GM19397 (cell line): ENCODE results near the gene COA6.
"Not testable (repeated sequence)": the region's sequence is repeated elsewhere in the genome, so short reads cannot be mapped to it uniquely, and the experiment has no call there.

Experiments used
- ATAC-seq: cut with Tn5 transposase; IDR thresholded peaks from one replicate; pipeline ENCODE4 v1.9.1; 2021; ENCODE audit warnings: mild to moderate bottlenecking, moderate library complexity; ENCODE audit not compliant: unreplicated experiment

COA6 gene, protein sequence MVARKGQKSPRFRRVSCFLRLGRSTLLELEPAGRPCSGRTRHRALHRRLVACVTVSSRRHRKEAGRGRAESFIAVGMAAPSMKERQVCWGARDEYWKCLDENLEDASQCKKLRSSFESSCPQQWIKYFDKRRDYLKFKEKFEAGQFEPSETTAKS

GRCh38 chr1:234373064-234373958 lies at the start of gene COA6:
TSS of gene COA6 (plus strand) at chr1:234373456. CDS start at chr1:234373467, 11 bp downstream.
- peak; percentile 89 for ATAC-seq

- ATAC-seq, result no peak
These were observed 48.4 kb upstream of the COA6 start for GRCh38 chr1:234324821-234325220.

GRCh38 chr1:234325878-234326496 lies 47.3 kb upstream of the COA6 start:
- no peak for ATAC-seq

DNA sequence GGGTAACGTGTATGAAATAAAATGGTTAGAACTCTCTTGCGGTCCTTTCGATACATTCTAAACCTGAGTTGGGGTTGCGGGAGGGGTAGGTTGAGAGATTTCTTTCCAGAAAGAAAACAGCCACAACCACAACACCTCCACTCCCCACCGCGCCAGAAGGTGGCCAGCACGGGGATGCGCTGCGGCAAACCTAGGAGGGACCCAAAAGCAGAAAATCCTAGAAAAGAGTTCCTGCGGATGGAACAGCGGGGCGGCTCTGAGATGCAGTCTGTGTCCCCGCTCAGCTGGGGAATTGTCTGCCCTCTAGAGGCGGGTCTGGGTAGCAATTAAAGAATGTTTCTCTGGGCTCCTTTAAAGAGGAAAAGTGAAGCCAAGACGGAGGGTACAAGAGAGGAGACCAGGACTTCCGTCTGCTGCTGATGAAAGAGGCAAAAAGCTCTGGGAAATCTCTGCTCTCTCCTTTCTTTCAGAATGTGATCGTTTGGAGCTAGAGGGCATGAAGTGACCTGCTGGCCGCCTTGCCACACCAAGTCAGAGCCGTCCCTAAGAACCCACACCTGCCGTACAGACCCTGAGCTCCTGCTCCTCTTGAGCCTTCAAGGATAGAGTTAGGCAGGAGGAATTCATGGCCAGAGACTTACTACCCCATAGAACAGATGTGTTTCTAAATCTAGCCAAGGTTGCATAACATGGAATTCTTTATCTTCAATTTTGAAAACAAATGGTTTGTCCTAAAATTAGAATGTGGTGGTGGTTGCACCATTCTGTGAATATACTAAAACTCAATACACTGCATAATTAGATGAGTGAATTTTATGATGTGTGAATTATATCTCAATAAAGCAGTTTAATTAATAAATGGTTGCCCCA lies 46.5 kb upstream of the COA6 start:
- peak; percentile 70 for ATAC-seq

DNA sequence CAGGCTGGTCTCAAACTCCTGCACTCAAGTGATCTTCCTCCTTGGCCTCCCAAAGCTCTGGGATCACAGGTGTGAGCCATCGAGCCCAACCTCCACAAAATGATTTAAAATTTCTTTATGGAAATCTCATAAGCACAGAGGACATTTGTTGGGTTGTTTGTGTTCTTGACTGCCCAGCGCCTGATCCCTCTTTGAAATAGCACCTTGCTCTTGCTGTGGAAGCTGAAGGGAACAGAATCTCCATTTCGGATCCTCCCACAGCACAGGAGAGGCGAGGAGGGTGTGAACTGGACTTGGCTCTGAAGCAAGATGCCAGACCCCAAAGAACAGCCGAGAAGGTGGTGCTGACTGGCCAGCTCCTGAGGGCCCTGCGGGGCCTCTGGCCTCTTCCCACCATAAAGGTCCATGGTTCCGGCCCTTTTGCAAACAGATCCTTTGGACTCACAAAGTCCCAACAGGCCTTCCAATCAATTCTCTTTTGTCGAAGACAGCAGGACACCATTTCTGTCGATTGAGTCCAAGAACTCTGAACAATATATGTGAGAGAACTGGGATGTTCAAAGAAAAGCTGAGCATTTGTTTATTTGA lies 45.6 kb upstream of the COA6 start:
- no peak for ATAC-seq

DNA sequence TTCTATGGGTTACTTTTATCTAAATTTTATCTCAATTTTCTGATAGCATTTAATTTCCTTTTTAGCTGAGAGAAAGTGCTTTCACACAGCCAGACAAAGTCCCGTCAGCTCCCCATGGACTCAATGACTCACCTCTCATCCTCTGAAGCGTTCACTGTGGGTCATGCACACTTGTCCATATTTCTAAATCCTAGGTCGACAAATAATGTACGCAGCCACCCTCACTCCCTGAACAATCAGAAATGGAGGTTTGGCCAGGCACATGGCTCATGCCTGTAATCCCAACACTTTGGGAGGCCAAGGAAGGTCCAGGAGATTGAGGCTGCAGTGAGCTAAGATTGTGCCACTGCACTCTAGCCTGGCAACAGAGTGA lies 42.4 kb upstream of the COA6 start:
- ATAC-seq, result no peak

- no peak for ATAC-seq
These were observed 41.7 kb upstream of the COA6 start for GRCh38 chr1:234331507-234331906.

GRCh38 chr1:234336359-234336758 lies 36.9 kb upstream of the COA6 start:
- no peak for ATAC-seq

DNA sequence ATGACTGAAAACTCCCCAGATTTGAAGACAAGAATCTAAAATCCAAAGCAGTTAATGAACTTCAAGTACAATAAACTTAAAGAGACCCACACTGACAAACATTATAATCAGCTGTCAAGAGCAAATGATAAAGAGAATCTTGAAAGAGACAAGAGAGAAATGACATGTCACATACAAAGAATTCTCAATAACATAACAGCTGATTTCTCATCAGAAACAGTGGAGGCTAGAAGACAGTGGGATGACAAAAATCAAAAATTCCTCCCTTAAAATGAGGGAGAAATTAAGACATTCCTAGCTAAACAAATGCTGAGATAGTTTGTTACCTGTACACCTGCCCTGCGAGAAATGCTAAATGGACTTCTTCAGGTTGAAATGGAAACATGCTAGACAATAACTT lies 36.0 kb upstream of the COA6 start:
- no peak for ATAC-seq

DNA sequence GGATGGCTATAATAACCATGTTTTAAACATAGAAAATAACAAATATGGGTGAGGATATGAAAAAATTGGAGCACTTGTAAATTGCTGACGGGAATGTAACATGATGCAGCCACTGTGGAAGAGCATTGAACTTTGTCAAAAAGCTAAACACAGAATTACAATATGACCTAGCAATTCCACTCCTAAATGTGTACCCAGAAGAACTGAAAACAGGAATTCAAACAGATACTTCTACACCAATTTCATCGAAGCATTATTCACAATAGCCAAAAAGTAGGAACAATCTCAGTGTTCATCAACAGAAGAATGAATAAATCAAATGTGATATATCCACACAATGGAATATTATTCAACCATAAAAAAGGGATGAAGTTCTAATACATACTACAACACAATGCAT lies 32.7 kb upstream of the COA6 start:
- ATAC-seq, result no peak

DNA sequence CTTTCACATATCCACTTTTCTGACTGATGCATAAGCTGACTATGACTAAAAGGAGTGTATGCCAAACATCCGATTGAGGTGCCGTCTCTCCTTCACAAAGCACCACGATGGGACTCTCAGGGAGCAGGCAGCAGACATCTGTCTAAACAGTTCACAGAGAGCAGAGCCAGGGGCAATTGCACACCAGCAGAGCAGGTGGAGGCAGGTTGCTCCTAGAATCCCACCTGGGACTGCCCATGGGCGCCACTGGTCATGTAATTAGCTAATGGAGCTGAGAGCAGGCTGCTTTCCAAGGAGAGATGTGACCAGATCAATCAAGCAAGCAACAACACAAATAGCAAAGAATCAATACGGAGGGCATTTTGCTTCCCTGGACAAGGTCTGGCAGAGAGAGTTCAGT lies 30.5 kb upstream of the COA6 start:
- no peak for ATAC-seq

DNA sequence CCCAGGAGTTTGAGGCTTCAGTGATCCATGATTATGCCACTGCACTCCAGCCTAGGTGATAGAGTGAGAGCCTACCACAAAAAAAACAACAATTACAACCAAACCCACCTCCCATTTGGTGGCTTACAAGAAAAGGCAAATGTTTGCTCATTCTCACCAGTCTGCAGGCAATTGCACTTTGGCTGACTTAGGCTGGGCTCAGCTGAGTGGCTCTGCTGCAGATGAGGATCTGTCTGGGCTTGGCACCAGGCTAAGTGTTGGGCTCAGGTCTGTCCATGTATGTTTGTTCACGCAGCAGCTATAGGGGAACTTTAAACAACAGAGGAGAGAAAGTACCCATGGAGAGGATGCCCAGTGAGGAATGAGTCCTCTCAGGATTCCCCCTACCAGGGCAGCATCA lies 28.0 kb upstream of the COA6 start:
- no peak for ATAC-seq

- no peak for ATAC-seq
These were observed 24.3 kb upstream of the COA6 start for GRCh38 chr1:234348964-234349363.

DNA sequence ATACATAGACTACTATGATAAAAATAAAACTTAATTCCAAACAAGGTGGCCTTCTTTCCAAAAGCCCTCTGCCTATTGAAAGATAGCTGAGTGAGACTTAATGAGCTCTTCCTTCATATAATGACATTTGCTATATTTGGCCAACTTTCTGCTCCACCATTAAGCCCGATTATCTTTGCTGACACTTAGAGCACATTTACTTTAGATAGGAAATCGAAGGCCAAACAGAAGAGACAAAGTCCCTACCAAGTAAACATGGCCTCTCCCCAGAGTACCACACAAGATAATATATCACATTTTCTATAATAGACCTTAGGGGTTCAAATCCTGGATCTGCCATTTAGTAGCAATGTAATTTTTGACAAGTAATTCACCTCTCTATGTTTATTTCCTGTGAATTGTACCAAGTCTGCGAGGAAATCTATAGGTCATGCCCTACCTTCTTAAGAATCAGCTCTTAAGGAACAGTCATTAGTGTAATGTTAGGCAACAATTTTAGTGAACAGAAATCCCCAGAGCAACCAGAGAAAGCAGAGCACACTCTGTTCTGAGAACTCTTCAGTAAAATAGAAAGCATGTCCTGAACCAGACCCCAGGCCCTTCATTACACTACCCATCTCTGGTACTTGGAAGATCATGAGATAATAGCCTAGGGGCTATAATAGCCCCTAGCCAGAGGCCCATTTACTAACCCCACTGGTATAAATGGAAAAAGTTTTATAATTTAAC lies 17.3 kb upstream of the COA6 start:
- ATAC-seq, result no peak

DNA sequence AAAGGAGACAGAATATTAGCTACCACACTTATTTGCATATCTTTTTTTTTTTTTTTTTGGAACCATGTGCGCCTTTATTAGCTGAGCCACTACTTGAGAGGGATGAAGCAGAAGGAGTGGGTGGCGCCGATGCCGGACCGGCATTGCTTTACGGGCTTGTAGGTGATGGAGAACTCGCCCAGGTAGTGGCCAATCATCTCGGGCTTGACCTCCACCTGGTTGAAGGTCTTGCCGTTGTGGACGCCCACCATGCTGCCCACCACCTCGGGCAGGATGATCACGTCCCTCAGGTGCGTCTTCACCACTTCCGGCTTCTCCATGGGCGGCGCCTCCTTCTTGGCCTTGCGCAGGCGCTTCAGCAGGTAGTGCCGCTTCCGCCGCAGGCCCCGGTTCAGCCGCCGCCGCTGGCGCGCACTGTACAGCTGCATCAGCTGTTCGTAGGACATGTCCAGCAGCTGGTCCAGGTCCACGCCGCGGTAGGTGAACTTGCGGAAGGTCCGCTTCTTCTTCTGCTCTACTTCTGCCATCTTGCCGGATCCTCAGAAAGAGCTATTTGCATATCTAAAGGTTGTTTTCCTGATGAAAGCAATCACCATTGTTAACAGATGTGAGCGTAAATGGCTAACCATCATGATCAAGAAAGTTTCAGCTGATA lies 16.5 kb upstream of the COA6 start:
- not testable (repeated sequence) for ATAC-seq

GRCh38 chr1:234357831-234358230 lies 15.4 kb upstream of the COA6 start:
- ATAC-seq, result no peak

DNA sequence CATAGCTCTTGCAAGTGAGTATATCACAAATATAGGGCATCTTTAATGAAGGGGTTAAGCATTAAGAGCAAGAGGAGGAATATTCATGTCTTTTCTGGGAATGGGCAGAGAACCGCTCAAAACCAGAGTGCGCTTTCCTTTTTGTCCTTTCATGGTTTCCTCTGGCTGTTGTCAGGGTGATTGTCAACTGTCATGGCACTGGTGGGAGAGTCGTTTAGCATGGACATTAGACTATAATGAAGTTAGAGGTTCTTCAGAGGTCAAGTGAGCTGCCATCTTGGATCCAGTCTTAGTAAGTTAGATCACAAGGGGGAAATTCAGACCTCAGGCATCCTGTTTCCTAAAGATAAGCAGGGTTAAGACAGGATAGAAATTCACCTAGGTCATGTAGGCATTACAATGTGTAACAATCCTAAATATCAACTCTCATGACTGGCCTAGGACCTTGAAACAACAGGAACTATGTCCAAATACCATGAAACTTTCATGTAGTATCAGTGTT lies 12.1 kb upstream of the COA6 start:
- no peak for ATAC-seq

DNA sequence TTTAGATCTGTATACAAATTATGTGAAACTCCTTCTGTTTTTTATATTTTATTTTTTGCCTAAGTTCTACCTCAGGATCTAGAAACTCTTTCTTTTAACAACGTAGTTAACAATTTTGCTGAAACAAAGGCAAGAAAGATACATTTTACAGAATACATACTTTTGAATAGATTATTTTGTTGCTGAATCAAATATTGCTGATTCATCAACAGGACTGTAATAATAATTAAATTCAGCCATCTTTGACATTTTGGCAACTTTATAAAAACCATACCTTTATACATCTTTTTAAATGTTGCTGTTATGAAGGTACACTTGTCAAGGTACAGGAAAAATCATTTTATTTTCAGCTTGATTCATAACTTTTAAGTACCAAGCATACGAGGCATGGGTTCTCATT lies 10.7 kb upstream of the COA6 start:
- ATAC-seq, result no peak

GRCh38 chr1:234368320-234369032 lies 4.8 kb upstream of the COA6 start:
- no peak for ATAC-seq
